ENCODE results near the gene PEX12.
"Not testable (repeated sequence)": the region's sequence is repeated elsewhere in the genome, so short reads cannot be mapped to it uniquely, and the experiment has no call there.

The PEX12 gene

GRCh38 chr17:35535406-35535805 lies 43.0 kb downstream of the PEX12 start:
- DNase-seq: not testable (repeated sequence)

- no peak for DNase-seq
Measured at GRCh38 chr17:35534576-35535093, 43.7 kb downstream of the PEX12 start.

GRCh38 chr17:35531160-35531559 lies 47.2 kb downstream of the PEX12 start:
- no peak for DNase-seq

GRCh38 chr17:35529866-35530265 lies 48.5 kb downstream of the PEX12 start:
- DNase-seq: no peak

- not testable (repeated sequence) for DNase-seq
Measured at GRCh38 chr17:35529326-35529725, 49.0 kb downstream of the PEX12 start.
